ENCODE results near the gene NT5DC1. TPM values are rescaled to one million over a fixed set of nuclear protein-coding genes. Genes with fewer than 3 reads are reported as not detected.

The NT5DC1 gene
- total RNA-seq, 1 experiment from 2014 or later, result 63.7 TPM

- H3K9me3 ChIP-seq (ENCODE audit: control insufficient read depth in 1 of 2, insufficient read depth in 1 of 2, low read depth in 1 of 2, low read length in 2 of 2), result no peaks in the 10 kb centered on the region
- TF ChIP-seq POLR2AphosphoS5 (IDR thresholded peaks at IDR 0.05; ENCODE audit: low read depth, low read length) (no peak), JUND (IDR thresholded peaks at IDR 0.05) (no peak), SIN3A (IDR thresholded peaks at IDR 0.05; ENCODE audit: low read depth) (no peak), CTCF (IDR thresholded peaks at IDR 0.05 in 2 of 3, conservative IDR thresholded peaks at IDR 0.05 in 1 of 3; ENCODE audit: borderline replicate concordance in 1 of 3, insufficient read depth in 1 of 3, low read depth in 2 of 3, low read length in 2 of 3) (no peak), SRF (IDR thresholded peaks at IDR 0.05; ENCODE audit: low read depth) (no peak)
- CTCF ChIA-PET, result interaction anchor here (0.8 to 1.4 kb wide), 3 partner anchors 10 to 39 kb away, joined by 3 to 6 read pairs (median 3); no protein-coding TSS in a partner anchor
- RAD21 ChIA-PET (ENCODE audit: low non-redundant PET in 1 of 2, low total read pairs in 2 of 2, uncharacterized antibody in 2 of 2, unreplicated experiment in 2 of 2), result no interaction called here
- no peak overlapping the region for H3K4me3 ChIP-seq (replicated peaks in 1 of 2; ENCODE audit: low read depth in 1 of 2, low read length in 2 of 2)
- no peaks in the 10 kb centered on the region for H3K9me2 ChIP-seq (ENCODE audit: insufficient read depth)
- H2AFZ ChIP-seq (ENCODE audit: low read depth, low read length, poor library complexity, severe bottlenecking), result no peak overlapping the region
- POLR2A ChIA-PET, result no interaction called here
- H3K36me3 ChIP-seq (ENCODE audit: control insufficient read depth in 1 of 2, insufficient read depth in 2 of 2, low read length in 2 of 2), result no peaks in the 10 kb centered on the region
- no peak overlapping the region for H3K4me2 ChIP-seq (ENCODE audit: low read length)
- intact Hi-C loops (cut with micrococcal nuclease), result no loop called here
- no peaks in the 10 kb centered on the region for H3K4me1 ChIP-seq (ENCODE audit: control insufficient read depth in 1 of 2, insufficient read depth in 2 of 2, low read length in 2 of 2)
- H3K27ac ChIP-seq (ENCODE audit: low read depth, low read length), result no peak overlapping the region
- H4K20me1 ChIP-seq (ENCODE audit: insufficient read depth), result no peaks in the 10 kb centered on the region
- DNase-seq (ENCODE audit: low read depth, low spot score), result peak; percentile 31
- H3K9ac ChIP-seq (ENCODE audit: low read length), result no peak overlapping the region
- ATAC-seq, result peak; percentile 80
- H3K79me2 ChIP-seq (ENCODE audit: insufficient read depth, low read length), result no peaks in the 10 kb centered on the region
- H3K27me3 ChIP-seq (ENCODE audit: insufficient read depth, low read length), result no peaks in the 10 kb centered on the region
- BruUV-seq (replicated peaks), result no TSS peak
These were observed 128.7 kb downstream of the NT5DC1 start for GRCh38 chr6:116229287-116229913.

GRCh38 chr6:116234689-116235088, 134.0 kb downstream of the NT5DC1 start:
- ChIA-PET POLR2A (no interaction called here), RAD21 (ENCODE audit: low non-redundant PET in 1 of 2, low total read pairs in 2 of 2, uncharacterized antibody in 2 of 2, unreplicated experiment in 2 of 2) (no interaction called here)
- intact Hi-C loops (cut with micrococcal nuclease), result no loop called here
- no peak for TF ChIP-seq ZNF274 (IDR thresholded peaks at IDR 0.05; ENCODE audit: low read depth, low read length)
- TF ChIP-seq REST (IDR thresholded peaks at IDR 0.05; ENCODE audit: low read depth), result no peak
- no peak for TF ChIP-seq CTCF (IDR thresholded peaks at IDR 0.05 in 2 of 3, conservative IDR thresholded peaks at IDR 0.05 in 1 of 3; ENCODE audit: borderline replicate concordance in 1 of 3, insufficient read depth in 1 of 3, low read depth in 2 of 3, low read length in 2 of 3)
- TF ChIP-seq SIN3A (IDR thresholded peaks at IDR 0.05; ENCODE audit: low read depth), result no peak
- TF ChIP-seq EGR1 (IDR thresholded peaks at IDR 0.05; ENCODE audit: low read depth), result no peak
- no peak for TF ChIP-seq TCF7L2 (IDR thresholded peaks at IDR 0.05; ENCODE audit: borderline replicate concordance, extremely low read depth, insufficient read depth, insufficient read length)
- TF ChIP-seq RAD21 (IDR thresholded peaks at IDR 0.05; ENCODE audit: low read depth), result no peak

More at GRCh38 chr6:116234689-116235088, 134.0 kb downstream of the NT5DC1 start:
- no peaks in the 10 kb centered on the region for H3K4me1 ChIP-seq (ENCODE audit: control insufficient read depth in 1 of 2, insufficient read depth in 2 of 2, low read length in 2 of 2)
- H3K9me2 ChIP-seq (ENCODE audit: insufficient read depth), result no peaks in the 10 kb centered on the region
- no peaks in the 10 kb centered on the region for H3K9me3 ChIP-seq (ENCODE audit: control insufficient read depth in 1 of 2, insufficient read depth in 1 of 2, low read depth in 1 of 2, low read length in 2 of 2)
- DNase-seq (ENCODE audit: low read depth, low spot score) (no peak), ATAC-seq (no peak)
- no peak overlapping the region for H3K4me2 ChIP-seq (ENCODE audit: low read length)
- H3K36me3 ChIP-seq (ENCODE audit: control insufficient read depth in 1 of 2, insufficient read depth in 2 of 2, low read length in 2 of 2), result 0 out of 4 replicates have a peak, but pooled peaks cover 0 to 4% of the 10 kb centered on the region in 2 experiments
- BruUV-seq (replicated peaks), result no TSS peak
- H2AFZ ChIP-seq (ENCODE audit: low read depth, low read length, poor library complexity, severe bottlenecking), result no peak overlapping the region
- no peak overlapping the region for H3K4me3 ChIP-seq (replicated peaks in 1 of 2; ENCODE audit: low read depth in 1 of 2, low read length in 2 of 2)
- no peak overlapping the region for H3K9ac ChIP-seq (ENCODE audit: low read length)
- no peak overlapping the region for H3K27ac ChIP-seq (ENCODE audit: low read depth, low read length)
- H3K79me2 ChIP-seq (ENCODE audit: insufficient read depth, low read length), result no peaks in the 10 kb centered on the region
- H3K27me3 ChIP-seq (ENCODE audit: insufficient read depth, low read length), result no peaks in the 10 kb centered on the region
- H4K20me1 ChIP-seq (ENCODE audit: insufficient read depth), result no peaks in the 10 kb centered on the region
- CTCF ChIA-PET, result interaction anchor here (1.4 kb wide), 1 partner anchor 16 kb away, joined by 3 read pairs; no protein-coding TSS in a partner anchor
